GM12873 (cell line): Measurements from ENCODE around the gene CD1E.

Experiments
- TF ChIP-seq, protein P1 (sequence below): IDR thresholded peaks from 2 replicates; pipeline ENCODE4 v1.5.1; 2012; ENCODE audit warnings: low read depth, mild to moderate bottlenecking, moderate library complexity, low read length, control low read depth; ENCODE audit not compliant: insufficient read depth; ENCODE audit errors: missing control alignments

Gene CD1E

DNA sequence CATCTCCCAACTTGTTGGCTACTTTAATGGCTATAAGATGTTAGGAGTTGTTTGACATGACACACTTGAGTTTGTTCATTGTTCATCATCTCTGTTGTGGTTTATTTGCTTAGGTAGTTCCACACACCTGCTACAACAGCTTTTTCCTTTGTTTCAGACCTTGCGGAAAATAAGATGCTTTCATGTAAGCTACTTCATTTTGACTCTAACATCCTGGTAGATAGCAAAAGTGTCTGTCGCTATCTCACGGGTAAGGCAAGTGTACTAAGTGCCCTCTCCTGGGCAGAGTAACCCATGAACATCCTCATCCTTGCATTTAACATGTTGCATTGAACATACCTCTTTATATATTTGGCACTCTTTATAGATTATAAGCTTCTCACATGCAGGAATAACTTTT lies 47.2 kb downstream of the CD1E start:
- TF ChIP-seq, protein P1, sequence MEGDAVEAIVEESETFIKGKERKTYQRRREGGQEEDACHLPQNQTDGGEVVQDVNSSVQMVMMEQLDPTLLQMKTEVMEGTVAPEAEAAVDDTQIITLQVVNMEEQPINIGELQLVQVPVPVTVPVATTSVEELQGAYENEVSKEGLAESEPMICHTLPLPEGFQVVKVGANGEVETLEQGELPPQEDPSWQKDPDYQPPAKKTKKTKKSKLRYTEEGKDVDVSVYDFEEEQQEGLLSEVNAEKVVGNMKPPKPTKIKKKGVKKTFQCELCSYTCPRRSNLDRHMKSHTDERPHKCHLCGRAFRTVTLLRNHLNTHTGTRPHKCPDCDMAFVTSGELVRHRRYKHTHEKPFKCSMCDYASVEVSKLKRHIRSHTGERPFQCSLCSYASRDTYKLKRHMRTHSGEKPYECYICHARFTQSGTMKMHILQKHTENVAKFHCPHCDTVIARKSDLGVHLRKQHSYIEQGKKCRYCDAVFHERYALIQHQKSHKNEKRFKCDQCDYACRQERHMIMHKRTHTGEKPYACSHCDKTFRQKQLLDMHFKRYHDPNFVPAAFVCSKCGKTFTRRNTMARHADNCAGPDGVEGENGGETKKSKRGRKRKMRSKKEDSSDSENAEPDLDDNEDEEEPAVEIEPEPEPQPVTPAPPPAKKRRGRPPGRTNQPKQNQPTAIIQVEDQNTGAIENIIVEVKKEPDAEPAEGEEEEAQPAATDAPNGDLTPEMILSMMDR = no peak

DNA sequence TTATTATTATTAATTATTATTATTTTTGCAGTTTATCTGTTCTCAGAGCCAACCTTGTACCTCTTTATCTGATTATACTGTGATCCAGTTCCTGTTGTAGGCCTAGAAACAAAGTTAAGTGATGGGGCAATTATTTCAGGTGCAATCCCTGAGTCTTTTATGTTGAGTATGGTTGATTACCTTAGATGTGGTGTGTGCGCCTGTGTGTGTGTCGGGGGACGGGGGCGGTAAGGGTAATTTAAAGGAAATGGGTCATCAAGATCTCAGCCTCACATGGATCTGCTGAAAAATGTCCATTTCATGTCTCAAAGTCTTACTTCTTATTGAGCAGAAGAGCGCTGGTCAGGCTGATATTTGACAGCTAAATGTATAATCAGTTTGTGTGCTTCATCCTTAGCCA lies 53.4 kb downstream of the CD1E start:
- TF ChIP-seq, protein P1 = no peak
